KMS-11 (cell line): Measurements from ENCODE around the gene TPBGL.

Source experiments
- H2AFZ ChIP-seq: fragments of 200-600 bp; sonication (generic); 2 replicates; pipeline ENCODE4 v1.6.1; 2016; ENCODE audit warnings: antibody characterized with exemption, mixed run types, low read depth
- H3K27ac ChIP-seq: fragments of 200-600 bp; sonication (generic); 2 replicates; pipeline ENCODE4 v1.6.1; 2016; ENCODE audit warnings: mild to moderate bottlenecking, mixed run types
- H3K27me3 ChIP-seq: fragments of 200-600 bp; sonication (generic); 2 replicates; pipeline ENCODE4 v1.6.1; 2017; ENCODE audit warnings: mild to moderate bottlenecking, low read depth, mixed run types, moderate library complexity; ENCODE audit not compliant: insufficient read depth
- H3K36me3 ChIP-seq: fragments of 200-600 bp; sonication (generic); 2 replicates; pipeline ENCODE4 v1.6.1; 2017; ENCODE audit warnings: mild to moderate bottlenecking, mixed run types; ENCODE audit not compliant: insufficient read depth
- H3K4me1 ChIP-seq: fragments of 200-600 bp; sonication (generic); 2 replicates; pipeline ENCODE4 v1.6.1; 2016; ENCODE audit warnings: mild to moderate bottlenecking, low read depth, mixed run types; ENCODE audit not compliant: poor library complexity, severe bottlenecking
- H3K4me2 ChIP-seq: fragments of 200-600 bp; sonication (generic); 2 replicates; pipeline ENCODE4 v1.7.0; 2016; ENCODE audit warnings: mild to moderate bottlenecking, mixed run types
- H3K4me3 ChIP-seq: fragments of 200-600 bp; sonication (generic); IDR thresholded peaks from 2 replicates; pipeline ENCODE4 v1.6.1; 2017; ENCODE audit warnings: low read depth, low read length, mixed read lengths; ENCODE audit not compliant: insufficient read depth
- H3K79me2 ChIP-seq: fragments of 200-600 bp; sonication (generic); 2 replicates; pipeline ENCODE4 v1.6.1; 2016; ENCODE audit warnings: low read depth, mixed run types; ENCODE audit not compliant: insufficient read depth
- H3K9ac ChIP-seq: fragments of 200-600 bp; sonication (generic); 2 replicates; pipeline ENCODE4 v1.6.1; 2016; ENCODE audit warnings: mild to moderate bottlenecking, mixed run types
- H4K20me1 ChIP-seq: fragments of 200-600 bp; sonication (generic); 2 replicates; pipeline ENCODE4 v1.6.1; 2016; ENCODE audit warnings: mild to moderate bottlenecking, mixed run types; ENCODE audit not compliant: insufficient read depth
- TF ChIP-seq, protein P1 (sequence below): fragments of 200-600 bp; sonication (generic); conservative IDR thresholded peaks from 2 replicates; pipeline ENCODE4 v1.6.1; 2017; ENCODE audit warnings: low read depth, mild to moderate bottlenecking, antibody characterized with exemption, low read length, moderate library complexity, mixed read lengths

TPBGL gene

DNA sequence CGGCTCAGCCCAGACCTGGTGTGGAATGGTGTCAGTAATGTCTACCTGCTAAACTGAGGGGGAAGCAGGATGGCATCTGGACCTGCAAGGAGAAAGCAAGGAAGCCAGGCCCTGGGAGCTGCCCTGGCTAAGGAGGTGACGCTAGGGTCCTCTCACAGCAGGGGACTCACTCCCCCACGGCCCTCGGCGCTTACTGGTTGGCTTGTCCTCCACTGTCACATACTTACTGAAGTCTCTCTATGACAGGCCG, 48.9 kb downstream of the TPBGL start:
- no peaks in the 10 kb centered on the region for H3K4me1 ChIP-seq
- no peaks in the 10 kb centered on the region for H3K27me3 ChIP-seq
- no peaks in the 10 kb centered on the region for H3K79me2 ChIP-seq
- no peak overlapping the region for H2AFZ ChIP-seq
- no peaks in the 10 kb centered on the region for H4K20me1 ChIP-seq
- no peak overlapping the region for H3K27ac ChIP-seq
- no peak overlapping the region for H3K9ac ChIP-seq
- no peak overlapping the region for H3K4me3 ChIP-seq
- H3K36me3 ChIP-seq = no peaks in the 10 kb centered on the region
- H3K4me2 ChIP-seq = no peak overlapping the region
- TF ChIP-seq, protein P1, sequence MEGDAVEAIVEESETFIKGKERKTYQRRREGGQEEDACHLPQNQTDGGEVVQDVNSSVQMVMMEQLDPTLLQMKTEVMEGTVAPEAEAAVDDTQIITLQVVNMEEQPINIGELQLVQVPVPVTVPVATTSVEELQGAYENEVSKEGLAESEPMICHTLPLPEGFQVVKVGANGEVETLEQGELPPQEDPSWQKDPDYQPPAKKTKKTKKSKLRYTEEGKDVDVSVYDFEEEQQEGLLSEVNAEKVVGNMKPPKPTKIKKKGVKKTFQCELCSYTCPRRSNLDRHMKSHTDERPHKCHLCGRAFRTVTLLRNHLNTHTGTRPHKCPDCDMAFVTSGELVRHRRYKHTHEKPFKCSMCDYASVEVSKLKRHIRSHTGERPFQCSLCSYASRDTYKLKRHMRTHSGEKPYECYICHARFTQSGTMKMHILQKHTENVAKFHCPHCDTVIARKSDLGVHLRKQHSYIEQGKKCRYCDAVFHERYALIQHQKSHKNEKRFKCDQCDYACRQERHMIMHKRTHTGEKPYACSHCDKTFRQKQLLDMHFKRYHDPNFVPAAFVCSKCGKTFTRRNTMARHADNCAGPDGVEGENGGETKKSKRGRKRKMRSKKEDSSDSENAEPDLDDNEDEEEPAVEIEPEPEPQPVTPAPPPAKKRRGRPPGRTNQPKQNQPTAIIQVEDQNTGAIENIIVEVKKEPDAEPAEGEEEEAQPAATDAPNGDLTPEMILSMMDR = no peak

DNA sequence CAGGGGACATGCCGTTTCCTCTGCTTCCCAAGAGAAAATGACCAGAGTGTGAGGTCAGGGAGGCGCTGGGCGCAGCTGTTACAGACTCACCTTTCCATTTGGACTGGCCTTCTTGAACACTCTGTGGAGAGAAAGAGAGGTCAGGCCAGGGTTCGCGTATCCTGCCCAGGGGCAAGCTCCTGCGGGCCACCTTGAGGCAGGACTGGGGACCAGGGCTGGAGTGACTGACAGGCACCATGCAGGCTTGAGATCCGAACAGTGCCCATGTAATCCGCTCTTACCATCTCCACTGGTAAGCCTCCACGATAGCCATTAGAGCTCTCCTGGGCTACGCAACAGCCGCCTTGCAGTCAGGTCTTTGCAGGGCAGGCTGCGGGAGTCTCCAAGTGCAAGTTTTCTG, 49.3 kb downstream of the TPBGL start:
- TF ChIP-seq, protein P1 = no peak
- no peaks in the 10 kb centered on the region for H3K4me1 ChIP-seq
- no peaks in the 10 kb centered on the region for H3K27me3 ChIP-seq
- no peaks in the 10 kb centered on the region for H3K79me2 ChIP-seq
- H3K4me3 ChIP-seq = no peak overlapping the region
- H3K9ac ChIP-seq = no peak overlapping the region
- no peaks in the 10 kb centered on the region for H4K20me1 ChIP-seq
- H3K4me2 ChIP-seq = no peak overlapping the region
- no peak overlapping the region for H2AFZ ChIP-seq
- H3K36me3 ChIP-seq = no peaks in the 10 kb centered on the region
- H3K27ac ChIP-seq = no peak overlapping the region

DNA sequence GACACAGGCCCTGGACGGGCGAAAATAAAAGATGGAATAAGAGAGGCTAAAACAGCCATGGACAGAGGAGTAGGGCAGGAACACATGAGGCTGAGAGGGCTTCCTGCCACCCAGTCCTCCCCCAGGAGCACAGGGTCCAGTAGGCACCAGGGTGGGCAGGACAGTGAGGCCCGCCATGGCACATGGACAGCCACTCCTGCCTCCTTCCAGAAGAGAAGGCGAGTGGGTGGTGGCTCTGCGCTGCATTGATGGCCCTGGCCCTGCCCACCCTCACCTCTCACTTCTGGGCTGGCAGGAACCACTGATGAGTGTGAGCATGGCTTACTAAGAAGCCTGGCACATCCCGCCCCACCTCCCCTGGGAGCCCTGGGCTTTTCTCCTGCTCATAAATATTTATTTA, 51.2 kb downstream of the TPBGL start:
- no peak overlapping the region for H3K4me3 ChIP-seq
- H3K79me2 ChIP-seq = no peaks in the 10 kb centered on the region
- TF ChIP-seq, protein P1 = no peak
- no peaks in the 10 kb centered on the region for H3K27me3 ChIP-seq
- no peak overlapping the region for H2AFZ ChIP-seq
- H3K9ac ChIP-seq = no peak overlapping the region
- H4K20me1 ChIP-seq = no peaks in the 10 kb centered on the region
- no peaks in the 10 kb centered on the region for H3K36me3 ChIP-seq
- H3K27ac ChIP-seq = no peak overlapping the region
- H3K4me2 ChIP-seq = no peak overlapping the region
- H3K4me1 ChIP-seq = no peaks in the 10 kb centered on the region

DNA sequence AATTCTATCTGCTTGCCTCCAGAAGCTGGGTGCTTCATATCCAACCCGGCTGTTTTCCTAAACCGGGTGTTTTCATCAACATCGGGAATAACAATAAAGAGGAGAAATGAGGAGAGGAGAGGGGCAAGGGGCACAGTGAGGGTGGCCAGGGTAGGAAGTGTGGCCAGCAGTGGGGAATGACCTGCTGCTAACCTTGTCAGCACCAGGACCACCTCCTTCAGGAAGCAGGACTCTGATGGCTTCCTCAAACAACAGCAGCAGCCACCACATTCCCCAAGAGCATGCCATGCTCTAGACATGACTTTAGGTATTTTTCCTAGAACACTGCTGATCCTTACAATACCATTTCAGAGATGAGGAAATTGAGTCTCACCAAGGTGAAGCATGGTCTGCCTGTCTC, 52.4 kb downstream of the TPBGL start:
- H4K20me1 ChIP-seq = no peaks in the 10 kb centered on the region
- H3K79me2 ChIP-seq = no peaks in the 10 kb centered on the region
- no peak overlapping the region for H3K4me2 ChIP-seq
- TF ChIP-seq, protein P1 = no peak
- no peak overlapping the region for H2AFZ ChIP-seq
- H3K27me3 ChIP-seq = no peaks in the 10 kb centered on the region
- H3K27ac ChIP-seq = no peak overlapping the region
- no peaks in the 10 kb centered on the region for H3K36me3 ChIP-seq
- no peak overlapping the region for H3K9ac ChIP-seq
- H3K4me3 ChIP-seq = no peak overlapping the region
- no peaks in the 10 kb centered on the region for H3K4me1 ChIP-seq
